ENCODE measurements around the gene ARMH1.
"Not testable (repeated sequence)": the region's sequence is repeated elsewhere in the genome, so short reads cannot be mapped to it uniquely, and the experiment has no call there.

Gene ARMH1

DNA sequence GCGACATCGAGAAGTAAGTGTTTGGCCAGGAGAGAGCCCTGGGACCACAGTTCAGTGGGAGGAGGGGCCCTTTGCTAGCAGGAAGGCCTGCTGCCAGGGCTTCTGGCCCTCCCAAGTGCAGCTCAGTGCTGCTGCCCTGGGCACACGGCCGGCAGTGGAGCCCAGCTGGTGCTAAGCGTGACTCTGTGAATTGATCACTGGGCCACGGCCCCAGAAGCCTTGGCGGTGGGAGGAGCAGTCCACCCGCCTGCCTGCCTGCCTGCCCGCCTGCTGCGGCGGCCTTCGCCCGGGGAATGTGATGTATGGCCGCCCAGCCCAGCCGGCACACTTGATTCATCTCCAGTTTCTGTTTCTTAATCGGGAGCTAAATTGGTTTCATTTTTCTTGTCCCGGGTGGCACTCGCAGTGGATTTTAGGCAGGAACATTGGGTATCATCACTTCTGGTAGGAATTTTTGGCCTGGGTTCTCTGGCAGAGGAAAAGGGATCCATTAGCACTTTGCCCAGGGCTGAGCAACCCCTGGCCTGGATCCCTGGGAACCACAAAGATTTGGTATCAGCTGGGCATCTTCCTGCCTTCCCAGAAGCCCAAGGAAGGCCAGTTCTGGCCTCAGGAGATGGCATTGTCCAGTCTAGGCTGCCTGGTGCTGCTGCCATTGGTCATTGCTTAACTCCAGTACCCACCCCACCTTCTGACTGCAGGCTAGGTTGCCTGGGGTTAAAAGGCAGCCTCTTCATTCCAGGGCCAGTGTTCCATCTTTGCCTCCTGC, 28.9 kb upstream of the ARMH1 start:
- DNase-seq = peak; percentile 93

DNA sequence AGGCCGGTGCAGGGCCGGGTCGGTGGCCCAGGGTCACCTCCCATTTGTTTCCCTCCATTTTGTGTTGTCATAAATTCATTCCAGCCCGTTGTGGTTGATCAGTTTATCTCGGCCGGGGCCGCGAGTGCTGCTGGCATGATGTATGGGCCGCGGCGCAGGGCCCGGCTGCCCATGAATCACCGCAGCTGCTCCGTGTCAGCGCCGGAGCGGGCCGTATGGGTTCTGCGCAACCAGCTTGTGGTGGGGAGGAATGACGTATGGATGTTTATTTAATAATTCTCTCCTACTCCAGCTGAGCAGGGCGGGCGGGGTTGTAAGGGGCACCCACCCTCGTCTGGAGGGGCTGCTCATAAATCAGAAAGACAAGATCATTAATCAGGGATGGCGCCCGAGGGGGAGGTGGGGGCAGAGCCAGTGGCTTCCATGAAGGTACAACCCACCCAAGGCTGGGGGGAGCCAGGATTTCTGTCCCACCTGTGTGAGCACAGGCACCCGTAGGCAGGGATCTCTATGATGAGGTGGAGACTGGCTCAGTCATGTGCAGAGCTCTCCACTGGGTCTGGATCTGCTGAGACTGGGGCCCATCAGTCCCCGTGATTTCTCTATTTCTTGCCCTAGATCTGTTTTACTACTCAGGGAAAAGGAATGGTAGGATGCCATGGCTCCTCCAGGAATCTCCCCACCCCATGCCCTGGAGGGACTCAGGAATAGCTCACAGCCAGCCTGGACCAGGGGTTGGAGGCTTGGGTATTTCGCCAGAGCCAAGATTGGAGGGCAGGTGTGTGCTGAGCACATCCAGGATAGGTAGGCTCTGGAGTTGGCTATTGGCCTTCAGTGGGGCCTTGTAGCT, 28.0 kb upstream of the ARMH1 start:
- DNase-seq = no peak

DNA sequence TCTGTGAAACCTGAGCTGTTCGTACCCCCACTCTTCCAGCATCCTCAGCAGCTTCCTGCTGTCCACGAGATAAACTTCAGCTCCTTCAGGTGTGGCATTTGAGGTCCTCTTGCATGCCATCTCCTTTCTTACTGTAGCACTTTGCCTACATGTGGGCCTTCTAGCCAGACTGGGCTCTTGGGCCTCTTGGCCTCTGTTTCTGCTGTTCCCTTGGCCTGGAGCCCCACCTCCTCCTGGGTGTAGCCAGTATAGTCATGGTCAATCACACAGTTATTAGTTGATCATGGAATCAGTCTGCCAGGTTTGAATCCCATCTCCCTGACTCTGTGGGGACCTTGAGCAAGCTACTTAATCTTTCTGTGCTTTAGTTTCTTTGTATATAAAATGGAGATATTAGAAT, 26.6 kb upstream of the ARMH1 start:
- no peak for DNase-seq

DNA sequence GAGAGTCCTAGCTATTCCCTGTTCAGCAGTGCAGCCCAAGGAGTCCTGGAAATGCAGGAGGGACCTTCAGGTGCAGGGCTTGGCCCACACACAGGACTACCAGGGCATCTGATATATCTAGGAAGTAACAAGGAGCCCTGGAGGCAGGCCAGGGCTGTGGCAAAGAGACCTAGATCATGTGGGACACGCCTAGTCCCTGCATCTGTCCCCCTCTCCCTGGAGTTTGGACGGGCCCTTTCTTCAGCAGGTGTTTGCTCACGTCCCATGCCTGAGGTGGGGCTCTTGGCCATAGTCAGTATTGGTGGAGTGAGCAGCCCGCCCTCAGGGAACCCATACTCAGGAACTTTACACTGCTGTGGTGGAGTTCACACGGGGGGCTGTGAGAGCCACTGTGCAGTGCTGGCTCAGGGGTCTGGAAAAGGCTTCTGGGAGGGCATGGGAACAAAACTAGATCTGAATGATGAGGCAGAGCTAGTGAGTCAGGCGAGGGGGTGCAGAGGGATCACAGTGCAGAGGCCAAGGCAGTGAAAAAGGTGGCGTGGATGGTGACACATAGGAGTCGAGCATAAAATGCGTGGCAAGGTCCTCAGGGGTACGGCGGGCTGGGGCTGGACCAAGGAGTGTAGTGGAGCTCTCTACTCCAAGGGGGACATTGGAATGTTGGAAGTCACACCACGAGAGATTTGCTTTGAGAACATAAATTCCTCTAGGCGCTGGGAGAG, 25.8 kb upstream of the ARMH1 start:
- DNase-seq = no peak

DNA sequence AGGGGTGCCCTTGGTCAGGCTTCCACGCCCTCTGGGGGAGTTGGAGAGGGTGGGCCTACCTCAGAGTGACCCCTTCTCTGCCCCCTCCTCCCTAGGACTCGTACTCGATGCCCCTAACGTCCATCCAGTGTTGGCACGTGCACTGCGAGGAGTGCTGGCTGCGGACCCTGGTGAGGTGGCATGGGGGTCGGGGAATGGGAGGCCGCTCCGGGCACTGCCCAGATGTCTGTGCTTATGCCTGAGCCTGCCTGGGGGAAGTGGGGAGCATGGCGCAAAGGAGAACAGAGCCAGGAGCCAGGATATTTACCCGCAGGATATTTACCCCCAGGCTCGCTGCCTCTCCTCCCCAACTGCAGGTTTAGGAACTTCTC, 24.7 kb upstream of the ARMH1 start:
- DNase-seq = no peak

DNA sequence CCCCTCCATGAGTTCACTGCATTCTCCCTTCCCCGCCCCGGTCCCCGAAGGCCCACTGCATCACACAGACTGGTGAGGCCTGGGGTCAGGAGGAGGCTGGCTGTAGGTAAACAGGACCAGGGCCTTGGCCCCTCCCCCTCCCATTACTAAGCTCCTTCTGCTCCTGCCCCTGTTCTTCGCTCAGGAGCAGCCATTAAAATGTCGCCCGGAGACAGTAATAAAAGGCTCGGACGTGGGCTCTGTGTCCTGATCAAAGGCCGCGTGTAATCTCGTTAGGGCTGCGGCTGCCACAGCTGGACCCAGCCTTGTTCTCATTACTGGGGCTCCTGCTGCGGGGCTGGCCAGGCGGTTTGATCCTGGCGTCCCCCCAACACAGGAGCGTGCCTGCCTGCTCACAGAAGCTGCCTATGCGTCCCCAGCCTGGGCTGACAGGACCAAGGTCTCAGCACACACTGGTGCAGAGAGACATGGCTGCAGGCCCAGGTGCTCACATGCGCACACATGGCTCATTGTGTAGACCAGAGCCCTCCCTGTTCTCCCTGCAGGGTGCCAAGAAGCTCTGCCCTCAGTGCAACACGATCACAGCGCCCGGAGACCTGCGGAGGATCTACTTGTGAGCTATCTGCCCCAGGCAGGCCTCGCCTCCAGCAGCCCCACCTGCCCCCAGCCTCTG, 24.2 kb upstream of the ARMH1 start:
- peak; percentile 30 for DNase-seq

DNA sequence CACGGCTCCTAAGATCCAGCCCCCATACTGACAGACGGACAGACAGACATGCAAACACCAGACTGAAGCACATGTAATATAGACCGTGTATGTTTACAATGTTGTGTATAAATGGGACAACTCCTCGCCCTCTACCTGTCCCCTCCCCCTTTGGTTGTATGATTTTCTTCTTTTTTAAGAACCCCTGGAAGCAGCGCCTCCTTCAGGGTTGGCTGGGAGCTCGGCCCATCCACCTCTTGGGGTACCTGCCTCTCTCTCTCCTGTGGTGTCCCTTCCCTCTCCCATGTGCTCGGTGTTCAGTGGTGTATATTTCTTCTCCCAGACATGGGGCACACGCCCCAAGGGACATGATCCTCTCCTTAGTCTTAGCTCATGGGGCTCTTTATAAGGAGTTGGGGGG, 23.4 kb upstream of the ARMH1 start:
- no peak for DNase-seq

DNA sequence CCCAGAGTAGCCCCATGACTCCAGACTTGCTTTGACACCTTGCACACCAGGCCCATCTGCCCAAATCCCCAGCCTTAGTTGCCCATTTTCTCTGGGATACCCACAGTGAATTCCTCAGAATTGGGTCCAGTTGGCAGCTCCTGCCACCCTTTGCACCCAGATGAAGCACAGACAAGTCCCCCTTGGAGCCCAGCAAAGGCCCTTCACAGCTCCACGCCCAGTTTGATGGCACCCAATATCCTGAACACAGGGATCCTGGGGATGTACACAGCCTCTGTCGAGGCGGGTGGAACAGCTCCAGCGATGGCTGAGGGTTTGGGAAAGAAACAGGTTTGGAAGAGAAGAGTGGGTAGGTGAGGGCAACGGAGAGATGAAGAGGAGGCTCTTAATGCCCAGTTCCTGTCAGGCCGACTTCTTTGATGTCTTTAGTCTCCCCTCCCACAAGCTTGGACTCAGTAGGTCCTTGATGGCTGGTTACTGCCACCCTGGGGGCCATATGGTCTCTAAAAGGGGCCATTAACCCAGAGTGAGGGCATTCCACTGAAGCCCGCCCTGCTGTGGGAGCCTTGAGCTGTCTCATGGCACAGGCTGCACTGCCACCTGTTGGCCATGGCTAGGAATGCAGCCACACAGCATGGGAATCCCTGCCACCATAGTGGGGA, 21.9 kb upstream of the ARMH1 start:
- peak; percentile 85 for DNase-seq

DNA sequence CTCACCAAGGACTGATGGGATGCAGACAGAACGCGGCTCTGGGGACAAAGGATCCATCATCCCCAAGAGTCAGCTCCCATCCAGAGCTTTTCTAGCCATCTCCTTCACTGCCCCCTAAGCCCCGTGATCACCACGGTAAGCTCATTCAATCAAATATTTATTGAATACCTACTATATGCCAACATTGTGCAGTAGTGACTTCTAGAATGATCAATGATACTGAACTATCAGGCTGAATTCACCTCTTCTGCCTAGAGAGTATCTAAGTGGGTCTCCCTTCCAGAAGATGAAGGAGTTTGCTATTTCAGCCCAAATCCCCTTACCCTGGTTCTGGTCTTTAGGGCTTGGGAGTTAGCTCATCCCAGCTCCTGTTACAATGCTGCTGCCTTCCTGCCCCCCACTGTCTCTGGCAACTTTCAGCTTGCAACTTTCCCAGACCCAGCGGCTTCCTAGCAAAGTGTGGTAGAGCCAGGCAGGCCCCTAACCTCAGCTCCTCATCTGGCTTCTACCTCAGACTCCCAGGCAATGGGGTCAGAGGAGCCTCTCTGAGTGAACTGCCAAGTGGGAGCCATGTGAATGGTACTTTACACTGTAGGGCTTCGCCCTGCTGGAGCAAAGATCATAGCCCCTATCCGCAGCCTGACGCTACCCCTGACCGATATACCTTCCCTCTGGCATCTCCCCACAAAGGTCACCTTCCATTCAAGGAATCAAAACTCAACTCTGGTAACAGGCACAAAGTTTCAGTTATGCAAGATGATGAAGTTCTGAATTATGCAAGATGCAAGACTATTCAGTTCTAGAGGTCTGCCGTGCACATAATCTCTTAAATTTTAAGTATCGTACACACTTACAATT, 21.2 kb upstream of the ARMH1 start:
- no peak for DNase-seq

DNA sequence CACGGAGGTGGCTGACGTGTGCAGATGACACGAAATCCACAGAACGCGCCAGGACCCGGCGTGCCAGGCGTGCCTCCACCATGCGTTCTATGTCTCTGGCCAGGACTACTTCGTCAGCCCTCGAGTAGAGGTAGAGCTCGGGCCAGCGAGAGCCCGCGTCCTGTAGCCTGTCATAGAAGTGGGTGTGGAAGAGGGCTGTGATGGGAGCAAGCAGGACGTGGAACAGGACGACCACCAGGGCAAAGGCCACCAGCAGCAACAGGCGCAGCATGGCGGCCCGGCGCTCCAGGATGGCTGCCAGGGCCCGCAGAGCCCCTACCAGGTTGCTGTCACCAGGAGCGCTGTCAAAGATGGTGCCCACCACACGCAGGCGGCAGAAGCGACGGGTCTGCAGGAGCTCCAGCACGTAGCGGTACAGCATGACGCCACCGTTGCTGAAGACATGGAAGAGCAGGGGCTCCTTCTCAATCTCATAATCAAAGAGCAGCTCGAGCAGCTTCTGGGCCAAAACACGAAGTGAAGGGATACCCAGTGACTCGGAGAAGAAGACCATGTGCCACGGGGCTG, 19.8 kb upstream of the ARMH1 start:
- DNase-seq = no peak

DNA sequence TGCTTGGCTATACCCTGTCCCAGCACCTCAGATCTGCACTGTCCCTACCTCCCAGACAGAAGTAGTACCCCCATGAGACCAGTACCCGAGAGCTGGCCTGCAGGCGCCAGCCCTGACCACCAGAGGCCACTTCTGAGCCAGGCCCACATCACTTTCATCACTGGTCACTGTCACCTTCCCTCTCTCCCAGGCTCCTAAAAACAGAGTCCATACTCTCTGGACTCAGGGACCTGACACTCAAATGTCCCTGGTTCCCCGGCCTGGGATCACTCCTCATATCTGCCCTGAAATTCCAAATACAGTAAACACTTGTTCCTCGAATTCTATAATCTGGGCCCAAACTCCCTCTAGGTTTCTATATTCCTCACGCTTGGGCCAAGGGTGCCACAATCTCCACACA, 18.9 kb upstream of the ARMH1 start:
- no peak for DNase-seq

DNA sequence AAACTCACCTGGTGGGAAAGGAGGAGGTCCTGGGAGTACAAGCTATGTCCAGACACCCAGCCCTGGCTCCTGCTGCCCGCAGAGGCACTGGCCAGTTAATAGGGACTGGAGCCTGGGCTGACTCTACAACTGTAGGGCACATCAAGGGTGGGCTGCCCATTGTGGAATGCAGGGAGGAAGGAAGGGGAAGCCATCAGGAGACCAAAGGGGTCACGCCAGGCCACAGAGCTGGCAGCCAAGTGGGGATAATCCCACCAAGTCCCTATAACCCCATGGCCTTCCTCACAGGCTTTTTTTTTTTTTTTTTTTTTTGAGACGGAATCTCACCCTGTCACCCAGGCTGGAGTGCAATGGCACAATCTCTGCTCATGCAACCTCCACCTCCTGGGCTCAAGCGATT, 14.9 kb upstream of the ARMH1 start:
- no peak for DNase-seq

DNA sequence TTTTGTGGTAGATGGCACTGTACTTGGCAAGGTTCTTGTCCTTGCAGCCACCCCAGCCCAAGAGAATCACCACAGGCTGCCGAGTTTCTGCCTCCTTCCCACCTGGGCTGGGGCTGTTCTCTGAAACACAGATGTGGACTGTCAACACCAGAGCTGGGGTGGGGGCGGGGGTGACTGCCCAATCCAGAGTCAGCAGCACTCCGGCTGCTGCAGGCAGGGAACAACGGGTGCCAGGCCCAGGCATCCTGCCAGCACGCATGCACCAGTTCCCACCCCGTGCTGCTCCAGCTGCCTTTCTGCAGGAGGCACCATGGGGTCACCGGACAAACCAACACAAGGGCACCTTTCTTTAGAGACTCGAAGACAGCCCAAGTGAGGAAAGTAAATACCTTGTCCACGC, 14.3 kb upstream of the ARMH1 start:
- peak; percentile 89 for DNase-seq

DNA sequence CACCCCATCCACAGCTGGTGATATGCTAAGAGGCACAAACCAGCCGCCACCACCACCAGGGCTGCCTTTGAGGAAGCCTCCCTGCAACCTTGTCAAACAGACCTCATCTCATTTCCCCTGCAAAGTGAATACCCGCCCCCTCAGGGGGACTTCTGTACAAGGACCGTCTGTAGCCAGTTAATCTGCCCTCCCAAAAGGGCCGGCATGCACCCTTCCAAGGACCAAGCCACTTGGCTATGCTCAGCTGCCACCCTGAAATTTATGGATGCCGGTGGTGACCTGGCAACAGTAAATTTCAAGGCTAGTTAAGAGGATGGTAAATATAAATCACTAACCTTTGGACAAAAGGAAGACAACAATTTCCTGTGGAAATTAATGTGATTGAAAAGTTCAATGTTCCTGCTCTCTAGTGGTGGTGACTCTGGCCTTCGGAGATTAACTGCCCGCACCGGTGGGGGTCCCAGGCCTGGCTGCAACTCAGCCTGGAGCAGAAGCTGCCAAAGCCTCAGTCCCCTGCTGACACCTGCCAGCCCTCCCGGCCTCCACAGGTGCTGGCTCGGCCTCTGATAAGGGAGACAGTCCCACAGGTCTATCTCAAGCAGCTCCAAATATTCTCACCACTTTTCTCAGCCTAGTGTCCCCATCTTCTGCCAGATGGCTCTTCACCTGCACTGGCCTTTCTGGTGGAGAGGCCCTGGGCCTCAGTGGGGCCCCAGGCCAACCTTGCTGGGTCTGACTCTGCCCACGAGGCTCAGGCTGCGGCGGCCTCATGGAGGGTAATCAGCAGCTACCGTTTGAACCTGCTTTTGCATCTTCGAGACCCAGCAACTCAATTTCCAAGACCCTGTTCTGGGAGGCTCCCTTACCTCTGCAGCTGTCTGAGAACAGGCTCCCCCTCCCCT, 12.5 kb upstream of the ARMH1 start:
- DNase-seq = no peak

DNA sequence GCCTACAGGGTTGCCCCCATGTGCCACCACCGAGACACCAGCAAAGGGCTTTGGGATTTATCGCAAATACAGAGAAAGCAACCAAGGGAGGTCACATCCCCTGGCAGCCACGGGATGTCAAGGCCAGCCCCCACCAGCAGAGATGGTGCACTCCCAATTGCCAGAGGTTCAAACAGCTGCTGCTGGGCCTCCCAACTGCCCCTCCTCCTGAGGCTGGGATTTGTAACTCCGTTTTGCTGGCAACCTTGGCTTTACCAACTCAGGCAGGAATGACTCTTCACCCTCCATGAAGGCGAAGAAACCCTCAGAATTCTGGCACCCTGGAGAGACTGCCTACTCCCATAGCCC, 11.9 kb upstream of the ARMH1 start:
- no peak for DNase-seq

DNA sequence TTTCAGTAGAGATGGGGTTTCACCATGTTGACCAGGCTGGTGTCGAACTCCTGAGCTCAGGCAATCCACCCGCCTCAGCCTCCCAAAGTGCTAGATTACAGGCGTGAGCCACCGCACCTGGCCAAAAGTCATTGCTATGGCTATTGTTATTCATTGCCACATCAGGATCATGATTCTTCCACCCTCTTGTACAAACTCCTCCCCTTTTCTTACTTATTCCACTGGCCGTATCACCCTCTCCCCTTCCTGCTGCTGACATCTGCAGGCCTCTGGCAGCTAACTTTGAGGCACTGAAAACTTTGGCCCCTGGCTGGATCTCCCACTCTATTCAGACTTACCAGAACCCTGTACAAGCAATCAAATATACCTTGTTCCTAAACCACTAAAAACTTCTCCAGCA, 11.1 kb upstream of the ARMH1 start:
- no peak for DNase-seq

DNA sequence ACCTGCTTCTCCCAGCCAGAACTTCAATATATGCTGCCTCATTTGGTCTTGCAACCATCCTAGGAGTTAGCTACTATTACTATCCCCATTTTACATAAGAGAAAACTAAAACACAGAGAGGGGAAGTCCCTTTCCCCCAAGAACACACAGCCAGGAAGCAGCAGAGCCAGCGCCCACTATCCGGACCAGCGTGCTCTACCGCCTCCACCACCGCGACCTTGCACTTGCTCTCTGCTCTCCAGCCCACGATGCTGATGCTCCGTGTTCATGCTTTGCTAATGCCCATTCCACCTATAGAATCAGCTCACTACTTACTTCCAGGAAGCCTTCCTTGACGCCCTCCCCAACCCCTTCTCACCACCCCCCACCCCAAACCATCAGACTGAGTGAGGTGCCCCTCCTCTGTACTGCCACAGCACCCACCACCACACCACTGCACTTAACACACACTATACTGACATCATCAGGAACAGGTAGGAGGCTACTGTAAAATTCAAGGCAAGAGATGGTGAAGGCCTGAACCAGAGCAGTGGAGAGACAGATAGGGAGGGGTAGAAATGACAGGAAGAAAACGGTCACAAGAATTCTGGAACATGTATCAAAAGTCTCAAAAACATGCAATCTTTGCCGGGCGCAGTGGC, 9.7 kb upstream of the ARMH1 start:
- DNase-seq = no peak

DNA sequence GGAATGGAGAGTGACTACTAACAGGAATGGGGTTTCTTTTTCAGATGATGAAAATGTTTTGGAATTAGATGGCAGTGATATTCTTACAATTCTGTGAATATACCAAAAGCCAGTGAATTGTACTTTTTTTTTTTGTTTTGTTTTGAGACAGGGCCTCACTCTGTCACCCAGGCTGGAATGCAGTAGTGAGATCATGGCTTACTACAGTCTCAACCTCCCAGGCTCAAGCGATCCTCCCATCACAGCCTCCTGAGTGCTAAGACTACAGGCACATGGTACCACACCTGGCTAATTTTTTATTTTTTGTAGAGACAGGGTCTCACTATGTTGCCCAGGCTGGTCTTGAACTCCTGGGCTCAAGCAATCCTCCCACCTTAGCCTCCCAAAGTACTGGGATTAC, 7.8 kb upstream of the ARMH1 start:
- not testable (repeated sequence) for DNase-seq

DNA sequence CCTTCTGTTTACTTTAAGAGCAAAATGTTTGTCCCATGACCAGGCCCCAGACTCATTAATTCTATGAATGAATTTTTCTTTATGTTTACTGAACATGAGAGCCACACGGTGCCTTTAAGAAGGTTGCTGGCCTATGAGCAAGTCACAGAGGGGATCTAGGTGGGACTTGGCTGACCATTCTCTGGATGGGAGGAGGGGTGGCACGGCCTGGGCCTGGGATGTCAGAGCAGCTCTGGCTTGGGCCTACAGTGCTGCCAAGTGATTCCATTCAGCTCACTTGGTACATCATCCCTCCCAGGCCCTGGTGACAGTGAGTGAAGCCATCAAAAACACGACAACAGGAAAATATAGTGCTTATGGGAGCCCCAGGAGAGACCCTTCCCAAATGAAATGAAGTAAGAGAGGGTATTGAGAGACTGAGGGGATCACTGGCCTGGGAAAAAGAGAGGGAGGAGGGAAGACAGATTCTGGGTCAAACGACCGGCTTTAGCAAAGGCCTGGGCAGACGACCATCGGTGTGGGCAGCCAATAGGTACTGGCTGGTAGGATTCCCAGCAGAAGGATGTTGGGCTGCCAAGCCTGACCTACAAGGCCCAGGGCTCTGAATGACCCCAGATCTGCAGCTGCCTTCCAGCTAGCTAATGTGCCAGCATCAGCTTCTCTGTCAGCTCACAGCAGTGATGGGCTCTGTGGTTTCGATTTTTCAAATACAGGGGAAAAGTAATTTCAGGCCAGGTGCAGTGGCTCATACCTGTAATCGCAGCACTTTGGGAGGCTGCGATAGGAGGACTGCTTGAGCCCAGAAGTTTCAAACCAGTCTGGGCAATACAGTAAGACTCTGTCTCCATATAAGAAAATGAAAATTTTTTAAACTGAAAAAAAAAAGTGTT, 3.5 kb upstream of the ARMH1 start:
- DNase-seq = no peak

Measured in midbrain (tissue), 1 donor.